Measurements from ENCODE around the gene SLC23A3. TPM values are rescaled to one million over a fixed set of nuclear protein-coding genes. Genes with fewer than 3 reads are reported as not detected.

Gene SLC23A3
- total RNA-seq, 3 donors from 2014 or later = 0.71 to 0.89 (median 0.84) TPM

Other genes with a start within 250 kb of the SLC23A3 start
- gene CDK5R2, start 210.4 kb downstream of the SLC23A3 start, total RNA-seq = not detected
- not detected for gene FEV, start 184.8 kb downstream of the SLC23A3 start, total RNA-seq
- gene CRYBA2, start 176.6 kb downstream of the SLC23A3 start, total RNA-seq = not detected
- not detected for gene CFAP65, start 128.5 kb downstream of the SLC23A3 start, total RNA-seq
- gene IHH, start 109.1 kb downstream of the SLC23A3 start, total RNA-seq = under 1 TPM in 1 of 3 donors, not detected in 2; 0.28 TPM
- gene NHEJ1, start 9.2 kb downstream of the SLC23A3 start, total RNA-seq = 10 to 100 TPM; 26.5 to 33.3 (median 30.1) TPM
- gene CNPPD1, start 6.9 kb upstream of the SLC23A3 start, total RNA-seq = 10 to 100 TPM; 66.8 to 78.9 (median 72.7) TPM
- gene RETREG2, start 8.2 kb upstream of the SLC23A3 start, total RNA-seq = 10 to 100 TPM; 55.0 to 63.1 (median 62.7) TPM
- 10 to 100 TPM; 27.0 to 35.3 (median 31.7) TPM for gene ZFAND2B, start 36.8 kb upstream of the SLC23A3 start, total RNA-seq
- gene ABCB6, start 48.9 kb upstream of the SLC23A3 start, total RNA-seq = 10 to 100 TPM; 14.8 to 17.2 (median 15.4) TPM
- gene ATG9A, start 59.6 kb upstream of the SLC23A3 start, total RNA-seq = 10 to 100 TPM; 29.7 to 31.4 (median 31.4) TPM
- 10 to 100 TPM; 40.8 to 52.1 (median 45.5) TPM for gene ANKZF1, start 59.8 kb upstream of the SLC23A3 start, total RNA-seq
- 1 to 10 TPM; 2.3 to 3.2 (median 3.0) TPM for gene GLB1L, start 75.4 kb upstream of the SLC23A3 start, total RNA-seq
- 10 to 100 TPM; 19.1 to 21.3 (median 21.0) TPM for gene STK16, start 75.5 kb upstream of the SLC23A3 start, total RNA-seq
- not detected for gene TUBA4B, start 83.2 kb upstream of the SLC23A3 start, total RNA-seq
- gene TUBA4A, start 83.9 kb upstream of the SLC23A3 start, total RNA-seq = 100 to 1,000 TPM; 167 to 201 (median 190) TPM
- gene DNAJB2, start 109.3 kb upstream of the SLC23A3 start, total RNA-seq = 10 to 100 TPM; 28.2 to 33.9 (median 30.9) TPM
- under 1 TPM in 1 of 3 donors, not detected in 2; 0.19 TPM for gene PTPRN, start 139.4 kb upstream of the SLC23A3 start, total RNA-seq
- gene RESP18, start 162.7 kb upstream of the SLC23A3 start, total RNA-seq = not detected
- 100 to 1,000 TPM; 187 to 222 (median 221) TPM for gene DNPEP, start 217.9 kb upstream of the SLC23A3 start, total RNA-seq
- under 1 TPM; 0.49 to 0.61 (median 0.58) TPM for gene DES, start 248.3 kb upstream of the SLC23A3 start, total RNA-seq